NCI-H345 treated with DMSO at 0.1 percent for 48 hours (cell line): Measurements from ENCODE around the gene TOR4A.

Experiments used
- DNase-seq: peaks from one replicate; lab custom pipeline; 2025; ENCODE audit not compliant: unreplicated experiment; lab: John Stamatoyannopoulos, UW

TOR4A gene

GRCh38 chr9:137270929-137271695 lies 6.4 kb upstream of the TOR4A start:
- DNase-seq = no peak

GRCh38 chr9:137271696-137272076 lies 5.8 kb upstream of the TOR4A start:
- DNase-seq = no peak

GRCh38 chr9:137272241-137273094 lies 5.1 kb upstream of the TOR4A start:
- peak; percentile 39 for DNase-seq

GRCh38 chr9:137273095-137273490 lies 4.4 kb upstream of the TOR4A start:
- no peak for DNase-seq

- no peak for DNase-seq
These were observed 3.8 kb upstream of the TOR4A start for GRCh38 chr9:137273611-137274320.

- DNase-seq = no peak
These were observed 2.3 kb upstream of the TOR4A start for GRCh38 chr9:137275203-137275587.

GRCh38 chr9:137275588-137276472 lies 1.7 kb upstream of the TOR4A start:
- DNase-seq = no peak

GRCh38 chr9:137276473-137277328 lies 825 bp upstream of the TOR4A start:
- DNase-seq = no peak

- DNase-seq = no peak
These were observed 655 bp downstream of the TOR4A start for GRCh38 chr9:137278061-137278701.

- DNase-seq = no peak
These were observed 1.5 kb downstream of the TOR4A start for GRCh38 chr9:137278721-137279711.

GRCh38 chr9:137279741-137280473 lies 2.4 kb downstream of the TOR4A start:
- DNase-seq = no peak

- no peak for DNase-seq
These were observed 3.2 kb downstream of the TOR4A start for GRCh38 chr9:137280474-137281344.

GRCh38 chr9:137281345-137282116 lies 4.0 kb downstream of the TOR4A start:
- no peak for DNase-seq

GRCh38 chr9:137286975-137287383 lies 9.5 kb downstream of the TOR4A start:
- DNase-seq = peak; percentile 33

GRCh38 chr9:137293094-137293481 lies 15.6 kb downstream of the TOR4A start:
- no peak for DNase-seq
